IPS-20b (cell line): Measurements from ENCODE around the gene RGL4.
"Not testable (repeated sequence)": the region's sequence is repeated elsewhere in the genome, so short reads cannot be mapped to it uniquely, and the experiment has no call there.

Source experiments
- H3K27ac ChIP-seq: one replicate; pipeline ENCODE4 v1.5.1; 2013; ENCODE audit warnings: low read length
- H3K27me3 ChIP-seq: 2 replicates; pipeline ENCODE4 v1.6.1; 2013; ENCODE audit warnings: mild to moderate bottlenecking, low read length, inconsistent platforms; ENCODE audit not compliant: insufficient read depth
- H3K36me3 ChIP-seq: 2 replicates; pipeline ENCODE4 v1.6.1; 2013; ENCODE audit warnings: low read depth, mild to moderate bottlenecking, inconsistent platforms, low read length, moderate library complexity; ENCODE audit not compliant: insufficient read depth
- H3K4me1 ChIP-seq: 2 replicates; pipeline ENCODE4 v1.6.1; 2013; ENCODE audit warnings: mild to moderate bottlenecking, control low read depth, inconsistent platforms, low read length, moderate library complexity; ENCODE audit not compliant: insufficient read depth
- H3K4me3 ChIP-seq: 2 replicates; pipeline ENCODE4 v1.5.1; 2013; ENCODE audit warnings: mild to moderate bottlenecking, low read length, inconsistent platforms
- H3K9ac ChIP-seq: 2 replicates; pipeline ENCODE4 v1.6.1; 2013; ENCODE audit warnings: low read depth, mild to moderate bottlenecking, inconsistent platforms, low read length, moderate library complexity
- H3K9me3 ChIP-seq: 2 replicates; pipeline ENCODE4 v1.6.1; 2013; ENCODE audit warnings: mild to moderate bottlenecking, low read depth, low read length, inconsistent platforms; ENCODE audit not compliant: insufficient read depth

Gene RGL4

DNA sequence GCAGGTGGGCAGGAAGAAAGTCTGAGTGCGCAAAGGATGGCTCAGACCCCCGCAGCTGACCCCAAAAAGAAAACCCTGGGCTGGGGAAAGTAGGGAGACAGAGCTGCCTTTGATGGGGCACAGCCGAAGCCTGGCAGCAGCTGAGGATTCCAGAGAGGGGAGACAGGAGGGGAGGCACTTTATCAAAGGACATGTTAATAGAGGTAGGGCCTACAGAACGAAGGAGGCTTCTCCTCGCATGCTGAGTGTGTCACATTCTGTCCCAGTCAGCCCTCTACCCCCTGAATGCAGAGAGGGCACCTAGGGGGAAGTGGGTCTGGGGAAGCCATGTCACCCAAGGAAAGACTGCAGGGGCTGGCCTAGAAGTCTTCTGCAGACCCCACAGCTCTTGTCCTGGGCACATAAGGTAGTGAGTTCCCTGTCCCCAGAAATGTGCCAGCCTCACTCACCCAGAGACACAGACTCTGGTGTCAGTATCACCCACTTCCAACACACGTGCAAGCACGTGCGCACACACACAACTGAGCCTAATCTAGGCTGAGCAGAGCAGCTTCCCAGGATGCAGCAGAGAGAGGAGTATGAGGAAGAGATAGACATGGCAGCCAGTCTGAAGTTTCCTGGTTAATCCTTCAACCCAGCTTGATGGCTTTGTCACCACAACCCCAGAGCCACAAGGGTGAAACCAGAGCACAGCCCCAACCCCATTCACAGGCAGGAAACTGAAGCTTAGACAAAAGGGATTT, 18.3 kb upstream of the RGL4 start:
- H3K9ac ChIP-seq, H3K9me3 ChIP-seq, H3K36me3 ChIP-seq, H3K4me1 ChIP-seq, H3K4me3 ChIP-seq, H3K27ac ChIP-seq, H3K27me3 ChIP-seq: not testable (repeated sequence)

DNA sequence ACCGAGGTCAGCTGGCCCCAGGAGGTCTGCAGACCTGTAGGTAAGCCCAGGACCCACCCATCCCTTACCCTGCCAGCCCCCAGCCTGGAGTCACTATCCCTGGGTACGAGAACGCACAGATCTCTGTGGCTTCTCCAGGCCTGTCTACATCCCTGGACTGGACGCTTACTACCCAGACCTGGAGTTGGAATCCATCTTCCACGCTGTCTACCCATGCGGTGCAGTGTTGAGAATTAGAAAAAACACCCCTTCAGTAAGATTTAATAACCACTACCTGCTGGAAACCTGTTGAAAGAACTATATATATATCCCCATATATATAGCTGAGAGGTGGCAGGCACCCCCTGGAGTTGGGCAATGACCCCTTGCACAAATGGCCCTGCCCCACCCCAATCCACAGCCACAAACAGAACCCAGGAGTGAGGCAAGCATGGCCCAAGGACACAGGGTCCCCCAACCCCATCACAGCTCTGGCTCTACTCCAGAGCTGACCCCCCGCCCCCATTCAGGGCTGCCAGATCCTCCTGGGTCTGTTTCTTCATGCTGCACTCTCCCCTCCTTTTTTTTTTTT, 17.7 kb upstream of the RGL4 start:
- Histone ChIP-seq H3K4me1 (0 out of 2 replicates have a peak, but pooled peaks cover 6% of the 10 kb centered on the region), H3K27ac (no peak overlapping the region), H3K27me3 (no peaks in the 10 kb centered on the region), H3K36me3 (no peaks in the 10 kb centered on the region), H3K4me3 (no peak overlapping the region), H3K9ac (no peak overlapping the region), H3K9me3 (no peaks in the 10 kb centered on the region)

DNA sequence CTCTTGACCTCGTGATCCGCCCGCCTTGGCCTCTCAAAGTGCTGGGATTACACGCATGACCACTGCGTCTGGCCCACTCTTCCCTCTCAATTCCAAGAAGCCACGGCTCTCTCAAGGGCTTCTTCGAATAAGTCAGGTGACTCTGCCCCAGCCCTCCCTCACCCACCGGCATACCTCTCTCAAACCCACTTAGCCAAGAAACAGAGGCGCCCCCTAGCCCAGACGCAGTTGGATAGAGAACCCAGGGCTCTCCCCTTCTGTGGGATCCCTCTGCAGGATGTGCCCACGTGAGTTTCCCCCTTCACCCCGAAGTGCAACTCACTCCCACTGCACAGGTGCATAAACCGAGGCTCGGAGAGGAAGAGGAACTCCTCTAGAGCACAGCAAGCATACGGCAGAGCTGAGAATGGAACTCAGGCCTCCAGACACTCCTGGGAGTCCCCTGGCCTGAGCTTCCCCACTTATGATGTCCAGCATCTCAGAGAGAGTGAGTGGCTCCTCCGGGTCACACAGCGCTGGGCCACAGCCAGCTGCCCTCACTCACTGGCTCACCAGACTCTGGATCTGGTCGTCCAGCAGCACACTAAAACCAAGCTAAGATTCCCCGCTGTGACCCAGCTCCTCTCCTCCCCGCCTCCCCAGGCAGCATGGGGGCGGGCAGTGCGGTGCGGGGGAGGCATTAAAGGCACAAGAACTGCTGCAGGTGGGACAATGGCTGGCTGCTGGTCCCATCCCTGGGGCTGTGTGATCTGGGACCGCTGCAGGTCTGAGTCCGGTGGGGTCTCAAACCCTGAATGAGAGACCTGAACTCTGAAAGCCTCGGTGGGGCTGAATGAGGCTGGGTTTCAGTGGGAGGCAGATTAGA, 16.8 kb upstream of the RGL4 start:
- Histone ChIP-seq H3K27me3 (no peaks in the 10 kb centered on the region), H3K27ac (no peak overlapping the region), H3K4me1 (0 out of 2 replicates have a peak, but pooled peaks cover 6% of the 10 kb centered on the region), H3K9me3 (no peaks in the 10 kb centered on the region), H3K9ac (no peak overlapping the region), H3K4me3 (no peak overlapping the region), H3K36me3 (no peaks in the 10 kb centered on the region)

DNA sequence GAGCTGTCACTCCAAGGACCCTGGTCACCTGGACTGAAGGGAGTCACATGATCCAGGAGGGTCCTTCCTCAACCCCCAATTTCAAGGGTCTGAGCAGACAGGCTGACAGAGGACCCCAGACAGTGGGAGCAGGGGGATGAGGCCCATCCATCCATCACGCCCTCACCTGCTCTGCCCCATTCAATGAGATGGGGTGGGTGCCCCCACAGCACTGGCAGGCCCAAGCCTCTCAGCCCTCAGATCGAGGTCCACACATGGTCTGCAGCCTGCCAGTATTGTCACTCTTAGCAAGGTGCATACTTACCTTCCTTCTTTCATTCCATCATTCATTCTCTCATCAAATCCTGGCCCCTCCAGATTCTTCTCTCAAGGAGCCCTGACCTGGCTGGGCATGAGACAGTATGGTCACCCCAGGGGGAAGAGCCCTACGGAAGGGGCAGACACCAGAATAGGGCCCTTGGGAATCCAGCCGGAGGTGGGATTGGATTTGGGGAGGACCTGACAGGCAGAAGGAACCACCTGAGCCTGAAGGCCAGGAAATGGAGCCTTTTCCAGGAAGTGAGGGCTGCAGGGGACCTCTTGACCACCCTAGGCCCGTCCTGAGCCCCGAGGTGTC, 15.8 kb upstream of the RGL4 start:
- not testable (repeated sequence) for H3K4me1 ChIP-seq, H3K27ac ChIP-seq, H3K36me3 ChIP-seq, H3K4me3 ChIP-seq, H3K9ac ChIP-seq, H3K9me3 ChIP-seq, H3K27me3 ChIP-seq

DNA sequence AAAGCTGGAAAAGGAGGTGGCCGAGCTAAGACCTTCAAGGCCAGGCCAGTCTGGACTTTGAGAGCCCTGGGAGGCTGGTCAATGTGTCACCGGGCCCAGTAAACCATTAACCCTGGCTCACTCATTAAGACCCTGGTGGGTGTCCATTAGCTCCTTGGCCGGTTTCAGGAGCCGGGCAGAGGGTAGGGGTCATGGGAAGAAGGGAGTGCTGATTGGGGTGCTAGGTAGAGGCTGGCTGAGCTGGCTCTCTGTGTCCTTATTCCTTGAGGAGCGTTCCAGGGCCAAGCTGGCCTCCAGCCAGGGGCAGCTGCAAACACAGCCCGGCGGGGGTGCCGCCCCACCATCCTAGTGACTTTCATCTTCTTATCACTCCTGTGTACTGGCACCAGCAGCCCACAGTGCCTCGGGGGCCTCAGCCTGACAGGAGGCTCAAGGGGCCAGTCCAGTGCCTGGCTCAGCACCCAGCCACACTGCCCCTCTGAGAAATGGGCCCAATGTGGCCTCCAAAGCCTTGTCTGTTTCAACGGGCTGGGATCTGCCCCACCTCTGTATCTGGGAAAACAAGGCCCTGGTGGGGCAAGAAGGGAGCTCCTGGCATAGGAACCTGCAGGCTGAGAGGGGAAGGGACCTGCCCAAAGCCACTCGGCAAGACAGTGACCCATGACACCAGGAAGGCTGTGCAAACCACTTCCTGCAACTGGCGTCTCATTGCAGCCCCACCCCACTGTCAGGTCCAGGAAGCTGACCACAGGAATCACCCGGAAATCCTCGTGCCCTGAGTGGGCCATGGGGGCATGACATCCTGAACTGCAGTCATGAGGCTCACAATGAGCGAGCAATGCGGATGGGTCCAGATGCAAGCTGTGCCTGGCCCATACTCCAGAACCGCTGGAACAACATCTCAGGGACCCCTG, 15.1 kb upstream of the RGL4 start:
- Histone ChIP-seq H3K9ac (no peak overlapping the region), H3K27ac (no peak overlapping the region), H3K27me3 (no peaks in the 10 kb centered on the region), H3K36me3 (no peaks in the 10 kb centered on the region; the same call in 1 of the 2 replicates), H3K9me3 (no peaks in the 10 kb centered on the region), H3K4me1 (0 out of 2 replicates have a peak, but pooled peaks cover 6% of the 10 kb centered on the region), H3K4me3 (no peak overlapping the region)

DNA sequence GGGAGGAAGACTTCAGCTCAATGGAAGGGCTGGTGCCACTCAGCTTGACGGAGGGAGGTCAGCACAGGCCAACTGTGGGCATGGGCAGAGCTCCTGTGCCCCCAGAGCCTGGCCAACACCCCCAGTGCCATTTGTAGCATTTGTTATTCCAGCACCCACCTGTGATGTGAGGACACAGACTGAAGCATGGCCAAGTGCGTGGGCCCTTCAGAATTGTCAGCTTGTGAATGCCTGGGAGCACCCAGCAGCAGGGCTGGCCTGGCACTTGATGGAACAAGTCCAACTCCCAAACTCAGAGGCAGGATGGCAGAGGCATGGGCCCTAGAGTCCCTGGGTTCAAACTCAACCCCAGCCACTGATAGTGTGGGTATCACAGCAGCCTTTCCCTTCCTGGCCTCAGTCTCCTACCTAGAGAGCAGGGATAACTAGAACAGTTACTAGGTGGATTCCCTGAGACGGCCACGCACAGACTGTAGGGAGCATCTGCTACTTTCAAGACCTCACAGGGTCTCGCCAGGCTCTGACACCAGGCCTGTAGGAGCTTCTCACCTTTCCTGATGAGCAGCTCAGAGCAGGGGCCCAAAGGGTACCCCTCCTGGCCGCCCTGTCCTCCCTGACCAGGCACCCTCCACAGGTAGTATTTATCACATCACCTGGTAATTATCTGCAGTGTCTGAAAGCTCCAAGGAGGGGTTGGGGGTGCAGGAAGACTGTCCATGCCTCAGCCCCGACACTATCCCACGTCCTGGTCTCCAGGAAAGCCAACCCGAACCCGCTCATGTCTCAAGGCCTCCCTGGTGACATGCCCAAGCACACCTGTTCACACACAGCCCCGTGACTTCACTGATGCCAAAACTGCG, 13.7 kb upstream of the RGL4 start:
- H3K27me3 ChIP-seq, H3K27ac ChIP-seq, H3K4me3 ChIP-seq, H3K9ac ChIP-seq, H3K36me3 ChIP-seq, H3K4me1 ChIP-seq, H3K9me3 ChIP-seq: not testable (repeated sequence)

DNA sequence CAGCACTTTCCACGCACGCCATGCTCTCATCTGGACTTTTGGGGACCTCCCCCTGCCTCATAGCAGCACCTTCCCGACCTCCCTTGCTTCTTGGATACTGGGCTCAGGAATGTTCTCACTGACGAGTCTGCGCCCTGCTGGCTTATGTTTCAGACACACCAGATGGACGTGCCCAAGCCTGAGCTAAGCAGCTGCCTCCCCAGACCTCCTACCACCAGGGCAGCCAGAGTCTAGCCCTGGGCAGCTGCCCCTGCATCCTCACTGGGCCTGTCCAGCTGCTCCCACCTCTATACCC, 13.2 kb upstream of the RGL4 start:
- no peaks in the 10 kb centered on the region for H3K9me3 ChIP-seq
- H3K4me1 ChIP-seq, result 0 out of 2 replicates have a peak, but pooled peaks cover 4% of the 10 kb centered on the region
- H3K9ac ChIP-seq, result no peak overlapping the region
- peaks cover 14% of the 10 kb centered on the region for H3K36me3 ChIP-seq
- no peak overlapping the region for H3K4me3 ChIP-seq
- H3K27ac ChIP-seq, result no peak overlapping the region
- H3K27me3 ChIP-seq, result no peaks in the 10 kb centered on the region

DNA sequence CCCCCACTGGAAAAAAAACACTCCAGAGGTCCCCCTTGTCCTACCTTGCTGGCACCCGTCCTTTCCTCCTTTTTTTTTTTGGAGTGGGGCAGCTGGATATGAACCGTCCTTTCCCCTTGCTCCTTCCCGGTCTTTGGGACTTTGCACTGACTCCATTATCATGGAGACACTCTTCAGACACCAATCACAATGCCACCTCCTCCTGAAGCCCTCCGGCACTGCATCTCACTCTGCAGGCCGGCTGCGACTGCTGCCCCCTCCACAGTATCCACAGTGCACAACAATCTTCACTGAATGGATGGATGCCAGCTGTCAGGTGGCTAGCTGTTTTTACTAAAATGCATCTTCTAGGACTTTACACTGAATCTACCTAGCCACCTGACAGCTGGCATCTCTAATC, 12.7 kb upstream of the RGL4 start:
- Histone ChIP-seq H3K4me3 (no peak overlapping the region), H3K9ac (no peak overlapping the region), H3K27ac (no peak overlapping the region), H3K4me1 (no peaks in the 10 kb centered on the region), H3K36me3 (peaks cover 19% of the 10 kb centered on the region), H3K9me3 (no peaks in the 10 kb centered on the region), H3K27me3 (no peaks in the 10 kb centered on the region)

DNA sequence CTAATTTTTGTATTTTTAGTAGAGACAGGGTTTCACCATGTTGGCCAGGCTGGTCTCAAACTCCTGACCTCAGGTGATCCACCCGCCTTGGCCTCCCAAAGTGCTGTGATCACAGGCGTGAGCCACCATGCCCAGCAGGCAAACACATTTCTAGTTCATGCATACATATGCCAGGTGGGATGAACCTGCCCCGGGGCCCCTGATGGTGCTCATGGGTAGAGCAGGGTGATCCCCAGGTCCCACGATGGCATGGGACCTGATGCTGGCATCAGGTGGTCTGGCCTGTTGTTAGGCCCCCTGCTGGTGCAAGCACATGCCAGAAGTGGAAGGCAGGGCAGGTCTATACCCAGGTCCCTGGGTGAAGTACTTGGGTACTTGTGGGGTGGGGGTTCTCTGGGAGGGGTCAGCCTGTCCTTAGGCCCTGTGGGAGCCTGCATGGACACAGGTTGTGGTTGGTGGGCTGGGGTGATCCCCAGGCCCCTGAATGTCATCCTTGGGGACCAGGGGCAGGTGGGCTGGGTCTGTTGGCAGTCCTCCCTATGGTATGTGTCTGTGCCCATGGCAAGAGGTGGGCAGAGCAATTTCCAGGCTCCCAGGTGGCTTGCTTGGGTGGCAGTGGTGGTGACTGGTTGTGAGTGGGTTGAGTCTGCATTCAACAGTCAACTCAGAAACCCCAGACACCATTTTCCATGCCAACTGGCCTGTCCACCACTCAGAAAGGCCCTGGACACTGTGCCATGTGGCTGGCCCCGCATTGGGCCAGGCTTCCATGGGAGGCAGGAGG, 9.6 kb upstream of the RGL4 start:
- H3K4me3 ChIP-seq, result no peak overlapping the region
- no peaks in the 10 kb centered on the region for H3K4me1 ChIP-seq
- H3K9ac ChIP-seq, result no peak overlapping the region
- H3K36me3 ChIP-seq, result peaks cover 27% of the 10 kb centered on the region
- H3K27ac ChIP-seq, result no peak overlapping the region
- no peaks in the 10 kb centered on the region for H3K9me3 ChIP-seq
- no peaks in the 10 kb centered on the region for H3K27me3 ChIP-seq

DNA sequence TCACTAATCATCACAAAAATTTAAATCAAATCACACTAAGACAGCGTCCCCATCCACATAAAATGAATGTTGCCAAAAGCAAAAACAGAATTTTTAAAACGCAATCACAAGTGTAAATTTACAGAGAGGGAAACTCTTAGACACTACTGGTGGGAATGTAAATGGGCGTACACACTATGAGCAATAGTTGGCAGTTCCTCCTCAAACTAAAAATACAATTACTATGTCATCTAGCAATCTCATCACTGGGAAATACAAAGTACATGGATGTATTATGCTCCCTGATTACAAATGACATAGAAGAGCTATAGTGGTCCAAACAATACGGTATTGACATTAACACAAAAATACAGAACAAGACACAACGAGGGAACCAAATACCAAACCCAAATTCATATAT, 8.7 kb upstream of the RGL4 start:
- Histone ChIP-seq H3K4me3 (no peak overlapping the region), H3K36me3 (peaks cover 27% of the 10 kb centered on the region), H3K9me3 (no peaks in the 10 kb centered on the region), H3K27me3 (no peaks in the 10 kb centered on the region), H3K9ac (no peak overlapping the region), H3K27ac (no peak overlapping the region), H3K4me1 (no peaks in the 10 kb centered on the region)
